ENCODE data around the gene HAUS5.
"Not testable (repeated sequence)": the region's sequence is repeated elsewhere in the genome, so short reads cannot be mapped to it uniquely, and the experiment has no call there.

The HAUS5 gene, protein sequence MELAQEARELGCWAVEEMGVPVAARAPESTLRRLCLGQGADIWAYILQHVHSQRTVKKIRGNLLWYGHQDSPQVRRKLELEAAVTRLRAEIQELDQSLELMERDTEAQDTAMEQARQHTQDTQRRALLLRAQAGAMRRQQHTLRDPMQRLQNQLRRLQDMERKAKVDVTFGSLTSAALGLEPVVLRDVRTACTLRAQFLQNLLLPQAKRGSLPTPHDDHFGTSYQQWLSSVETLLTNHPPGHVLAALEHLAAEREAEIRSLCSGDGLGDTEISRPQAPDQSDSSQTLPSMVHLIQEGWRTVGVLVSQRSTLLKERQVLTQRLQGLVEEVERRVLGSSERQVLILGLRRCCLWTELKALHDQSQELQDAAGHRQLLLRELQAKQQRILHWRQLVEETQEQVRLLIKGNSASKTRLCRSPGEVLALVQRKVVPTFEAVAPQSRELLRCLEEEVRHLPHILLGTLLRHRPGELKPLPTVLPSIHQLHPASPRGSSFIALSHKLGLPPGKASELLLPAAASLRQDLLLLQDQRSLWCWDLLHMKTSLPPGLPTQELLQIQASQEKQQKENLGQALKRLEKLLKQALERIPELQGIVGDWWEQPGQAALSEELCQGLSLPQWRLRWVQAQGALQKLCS

DNA sequence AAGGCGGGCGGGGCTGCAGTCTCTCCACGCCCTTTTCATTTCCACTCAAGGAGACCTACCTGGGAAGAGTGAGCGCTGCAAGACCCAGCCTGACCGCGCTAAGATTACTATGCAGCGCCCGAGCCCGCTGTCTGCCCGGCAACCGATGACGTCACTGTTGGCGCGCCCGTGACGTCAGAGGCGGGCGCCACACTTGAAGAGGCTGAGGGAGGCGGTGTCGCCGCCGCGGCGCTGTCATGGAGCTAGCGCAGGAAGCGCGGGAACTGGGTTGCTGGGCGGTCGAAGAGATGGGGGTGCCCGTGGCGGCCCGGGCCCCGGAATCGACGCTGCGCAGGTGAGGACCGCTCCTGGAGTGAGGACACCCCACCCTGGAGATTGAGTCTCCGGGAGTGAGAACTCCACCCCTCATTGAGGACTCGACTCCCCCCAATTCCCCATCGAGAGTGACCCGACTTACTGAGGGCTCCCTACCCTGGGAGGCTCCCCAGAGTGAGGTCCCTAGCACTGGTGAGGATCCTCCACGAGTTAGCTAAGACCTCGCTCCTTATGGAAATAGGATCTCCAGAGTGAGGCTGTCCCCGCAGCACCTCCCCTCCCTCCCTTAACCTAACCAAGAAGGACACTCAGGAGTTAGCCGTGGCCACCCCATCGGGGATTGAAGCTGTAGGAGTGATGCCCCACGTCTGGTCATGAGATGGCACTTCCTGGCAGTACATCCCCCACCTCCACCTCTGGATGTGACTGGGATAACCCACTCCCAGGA is at the start of gene HAUS5:
Gene HAUS5 (plus strand): TSS at position 177 of the 763 bp plus-strand sequence. CDS start 60 bp downstream, at position 237.
- DNase-seq (ENCODE audit: low read depth) = peak; percentile 60

DNA sequence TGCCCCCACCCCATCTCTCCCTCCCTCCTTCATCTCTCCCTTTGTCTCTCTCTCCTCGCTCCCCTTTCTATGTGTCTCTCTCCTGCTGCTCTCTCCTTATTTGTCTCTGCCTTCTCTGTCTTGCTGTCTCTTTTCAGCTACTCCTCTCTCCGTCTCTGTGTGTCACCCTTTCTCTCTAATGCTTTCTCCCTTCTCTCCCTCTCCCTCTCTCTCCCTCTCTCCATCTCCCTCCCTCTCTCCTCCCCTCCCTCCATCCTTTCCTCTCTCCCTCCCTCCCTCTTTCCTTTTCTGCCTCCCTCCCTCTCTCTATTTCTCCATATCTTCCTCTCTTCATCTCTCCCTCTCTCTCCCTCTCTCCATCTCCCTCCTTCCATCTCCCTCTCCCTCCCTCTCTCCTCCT is 49.8 kb upstream of the HAUS5 start:
- DNase-seq (ENCODE audit: low read depth) = no peak

DNA sequence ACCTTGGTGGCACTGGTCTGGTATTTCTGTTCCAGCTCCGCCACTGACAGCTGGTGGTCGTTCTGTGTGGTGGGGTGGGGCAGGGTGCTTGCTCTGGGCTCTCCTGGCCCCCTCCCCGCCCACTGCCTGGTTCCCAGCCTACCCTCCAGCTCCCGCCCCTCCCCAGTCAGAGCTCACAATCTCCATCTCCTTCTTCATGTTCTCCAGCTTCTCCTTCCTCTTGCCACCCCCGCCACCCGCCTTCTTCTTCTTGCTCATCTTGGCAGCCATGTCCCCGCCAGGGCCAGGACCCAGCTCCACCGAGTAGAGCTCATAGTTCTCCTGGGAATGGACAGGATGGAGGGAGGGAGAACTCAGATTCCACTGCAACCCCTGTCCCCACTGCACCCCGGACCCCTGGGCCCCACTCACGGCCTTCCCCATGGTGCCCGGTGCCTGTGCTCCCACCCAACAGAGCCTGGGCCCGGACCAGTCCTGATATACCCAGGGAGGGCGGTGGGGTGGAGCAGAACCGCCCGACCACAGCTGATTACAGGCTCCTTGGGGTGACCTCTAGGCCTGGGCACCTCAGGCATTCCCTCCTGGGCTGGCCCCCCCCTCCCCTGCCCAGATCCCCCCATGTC is 49.2 kb upstream of the HAUS5 start, which contains the start of gene ATP4A:
Gene ATP4A (minus strand): TSS at position 452 of the 623 bp plus-strand sequence. CDS start 29 bp downstream, at position 423.
- DNase-seq (ENCODE audit: low read depth) = no peak

DNA sequence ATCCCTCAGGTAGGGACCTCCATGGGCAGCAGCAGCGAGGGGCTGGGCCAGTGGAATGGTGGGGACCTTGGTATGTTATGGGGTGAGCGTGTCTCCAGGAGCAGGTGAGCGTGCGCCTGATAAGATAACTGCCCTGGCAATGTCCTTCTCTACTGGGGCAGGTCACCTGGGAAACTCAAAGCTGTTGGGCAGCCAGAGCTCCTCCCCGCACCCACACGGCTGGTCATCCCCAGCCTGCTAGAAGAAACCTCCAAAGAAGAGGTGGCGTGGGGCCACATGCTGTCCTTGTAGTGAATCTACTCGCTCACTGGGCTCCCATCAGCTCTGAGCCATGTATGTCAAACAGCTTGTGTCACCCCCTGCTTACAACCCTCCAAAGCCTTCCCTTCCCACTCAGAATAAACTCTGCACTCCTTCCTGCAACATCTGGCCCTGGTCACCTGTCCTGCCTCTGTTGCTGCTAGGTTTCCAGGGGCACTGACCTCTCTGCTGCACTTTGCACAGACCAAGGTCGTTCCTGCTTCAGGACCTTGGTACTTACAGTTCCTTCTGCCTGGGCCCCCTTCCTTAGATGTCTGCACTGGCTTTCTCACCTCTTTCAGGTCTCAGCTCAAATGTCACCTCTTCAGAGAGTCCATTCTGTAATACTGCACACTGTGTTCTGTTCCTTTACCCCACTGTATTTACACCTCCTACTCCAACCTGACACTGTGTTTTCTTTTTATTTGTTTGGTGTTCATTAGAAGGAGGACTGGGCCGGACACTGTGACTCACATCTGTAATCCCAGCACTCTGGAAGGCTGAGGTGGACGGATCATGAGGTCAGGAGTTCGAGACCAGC is 47.3 kb upstream of the HAUS5 start:
- no peak for DNase-seq (ENCODE audit: low read depth)

DNA sequence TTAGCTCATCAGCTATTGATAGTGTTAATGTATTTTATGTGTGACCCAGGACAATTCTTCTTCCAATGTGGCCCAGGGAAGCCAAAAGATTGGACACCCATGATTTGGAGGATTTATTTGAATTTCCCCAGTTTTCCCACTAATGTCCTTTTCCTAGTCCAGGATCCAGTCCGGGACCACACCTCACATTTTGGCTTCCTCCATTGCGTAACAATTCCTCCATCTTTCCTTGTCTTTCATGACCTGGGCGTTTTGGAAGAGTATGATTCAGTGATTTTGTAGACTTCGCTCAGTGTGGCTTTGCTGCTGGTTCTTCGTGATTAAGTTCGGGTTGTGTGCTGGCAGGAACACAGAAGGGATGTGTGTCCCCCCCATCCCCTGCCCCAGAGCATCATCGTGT is 45.8 kb upstream of the HAUS5 start:
- no peak for DNase-seq (ENCODE audit: low read depth)

DNA sequence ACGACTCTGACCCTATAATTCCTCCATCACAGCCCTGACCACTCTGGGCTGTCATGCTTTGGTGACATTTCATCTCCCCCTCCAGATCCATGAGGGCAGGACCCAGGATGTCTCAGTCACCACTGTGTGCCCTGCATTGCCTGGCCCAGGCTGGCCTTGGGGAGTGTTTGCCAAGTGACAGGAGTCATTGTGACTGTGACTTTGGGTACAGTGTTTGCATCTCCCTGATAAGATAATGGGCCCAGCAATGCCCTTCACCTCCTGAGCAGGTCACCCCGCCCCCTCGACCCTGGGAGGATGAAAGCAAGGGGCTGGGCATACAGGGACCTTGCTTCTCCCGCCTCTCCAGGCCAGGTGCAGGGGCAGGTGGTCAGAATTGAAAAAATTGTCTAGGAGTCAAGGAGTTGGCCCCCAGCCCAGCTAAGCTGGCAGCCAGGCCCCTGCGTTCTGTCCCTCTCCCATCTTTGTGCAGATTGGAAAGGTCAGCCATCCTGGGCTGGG is 43.2 kb upstream of the HAUS5 start:
- no peak for DNase-seq (ENCODE audit: low read depth)

DNA sequence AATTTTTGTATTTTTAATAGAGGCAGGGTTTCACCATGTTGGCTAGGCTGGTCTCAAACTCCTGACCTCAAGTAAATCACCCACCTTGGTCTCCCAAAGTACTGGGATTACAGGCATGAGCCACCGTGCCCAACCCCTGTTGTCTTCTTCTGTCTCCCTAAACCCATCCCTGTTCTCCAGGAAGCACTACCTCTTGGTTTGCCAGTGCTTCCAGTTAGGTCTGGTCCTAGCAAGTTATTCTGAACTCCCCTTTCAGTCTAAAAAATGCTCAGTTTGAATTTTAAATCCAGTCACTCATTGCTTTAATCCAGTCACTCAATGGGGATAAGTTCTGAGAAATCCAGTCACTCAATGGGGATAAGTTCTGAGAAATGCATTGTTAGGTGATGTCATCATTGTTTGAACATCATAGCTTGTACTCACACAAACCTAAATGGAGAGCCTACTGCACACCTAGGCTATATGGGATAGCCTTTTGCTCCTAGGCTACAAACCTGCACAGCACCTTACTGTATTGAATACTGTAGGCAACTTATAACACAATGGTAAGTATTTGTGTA is 41.0 kb upstream of the HAUS5 start:
- no peak for DNase-seq (ENCODE audit: low read depth)

DNA sequence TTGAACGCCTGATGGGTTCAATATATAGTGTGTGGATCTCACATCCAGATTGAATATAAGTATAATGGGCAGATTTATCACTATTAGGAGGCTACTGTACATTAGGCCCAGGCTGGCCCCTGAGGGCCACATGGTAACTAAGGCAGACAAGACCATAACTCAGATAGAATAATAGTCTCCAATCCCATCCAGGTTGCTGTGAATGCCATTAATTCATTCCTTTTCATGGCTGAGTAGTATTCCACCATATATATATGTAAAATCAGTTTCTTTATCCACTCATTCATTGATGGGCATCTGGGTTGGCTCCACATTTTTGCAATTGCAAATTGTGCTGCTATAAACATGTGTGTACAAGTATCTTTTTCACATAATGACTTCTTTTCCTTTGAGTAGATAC is 34.6 kb upstream of the HAUS5 start:
- DNase-seq (ENCODE audit: low read depth) = no peak

DNA sequence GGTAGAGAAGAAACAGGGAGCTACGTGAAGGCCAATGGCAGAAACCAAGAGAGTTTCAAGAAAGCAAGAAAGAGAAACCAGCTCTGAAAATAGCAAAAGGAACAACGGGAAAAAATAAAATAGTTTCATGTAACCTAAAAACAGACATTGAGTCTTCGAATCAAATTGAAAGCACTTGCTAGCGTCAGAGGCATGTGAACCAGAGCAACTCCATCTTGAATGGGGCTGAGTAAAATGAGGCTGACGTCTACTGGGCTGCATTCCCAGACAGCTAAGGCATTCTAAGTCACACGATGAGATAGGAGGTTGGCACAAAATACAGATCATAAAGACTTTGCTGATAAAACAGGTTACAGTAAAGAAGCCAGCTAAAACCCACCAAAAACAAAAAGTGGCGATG is 33.8 kb upstream of the HAUS5 start:
- no peak for DNase-seq (ENCODE audit: low read depth)

DNA sequence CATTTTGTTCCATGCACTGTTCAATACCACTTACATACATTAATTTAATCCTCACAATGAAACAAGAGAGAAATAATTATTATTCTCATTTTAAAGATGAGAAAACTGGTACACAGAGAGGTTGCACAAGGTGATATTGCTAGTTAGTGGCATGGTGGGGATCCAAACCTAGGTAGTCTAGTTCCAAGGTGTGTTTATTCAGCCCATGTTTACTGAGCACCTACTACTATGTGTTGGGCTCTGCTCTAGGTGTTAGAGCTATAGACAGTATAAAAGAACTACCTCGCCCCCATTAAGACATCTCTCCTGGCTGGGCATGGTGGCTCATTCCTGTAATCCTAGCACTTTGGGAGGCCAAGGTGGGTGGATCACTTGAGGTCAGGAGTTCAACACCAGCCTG is 29.8 kb upstream of the HAUS5 start:
- no peak for DNase-seq (ENCODE audit: low read depth)

DNA sequence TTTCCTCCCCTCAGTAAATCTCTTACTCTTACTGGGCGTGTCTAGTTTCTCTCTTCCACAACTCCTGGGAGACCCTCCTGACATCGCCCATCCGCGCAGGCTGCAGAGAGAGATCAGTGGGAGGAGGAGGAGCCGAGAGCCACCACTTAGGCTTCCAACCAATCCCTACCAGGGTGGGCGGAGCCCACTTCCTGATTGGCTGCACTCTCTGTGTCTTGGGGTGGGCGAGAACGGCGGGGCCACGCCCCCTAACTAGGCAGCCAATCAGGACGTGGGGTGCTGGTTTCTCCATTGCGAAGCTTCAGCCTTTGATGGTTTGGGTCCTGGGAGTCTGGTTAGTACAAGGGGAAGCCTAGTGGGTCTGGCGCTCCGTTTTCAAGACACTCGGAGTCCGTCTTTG is 26.7 kb upstream of the HAUS5 start, which contains the start of gene PMIS2:
Gene PMIS2 (plus strand): TSS at position 326 of the 400 bp plus-strand sequence. CDS start 87 bp downstream, outside the sequence.
- DNase-seq (ENCODE audit: low read depth) = no peak

DNA sequence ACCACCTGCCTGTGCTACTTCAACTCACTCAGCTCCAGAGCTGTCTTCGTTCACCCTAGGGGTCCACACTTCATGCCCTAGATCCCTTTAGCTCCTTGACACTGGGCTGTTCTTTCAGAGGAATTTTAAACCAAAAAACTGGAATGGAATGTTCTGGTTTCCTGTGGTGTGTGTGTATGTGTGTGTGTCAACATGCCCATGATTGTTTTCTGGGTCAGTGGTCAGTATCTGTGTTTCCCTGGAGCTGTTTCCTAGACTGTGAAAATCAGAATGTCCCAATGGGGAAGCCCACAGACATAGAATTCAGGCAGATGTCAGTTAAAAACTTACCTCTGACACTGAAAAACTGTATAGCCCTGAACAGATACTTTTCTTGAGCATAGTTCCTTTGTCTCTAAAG is 25.2 kb upstream of the HAUS5 start:
- DNase-seq (ENCODE audit: low read depth) = no peak

DNA sequence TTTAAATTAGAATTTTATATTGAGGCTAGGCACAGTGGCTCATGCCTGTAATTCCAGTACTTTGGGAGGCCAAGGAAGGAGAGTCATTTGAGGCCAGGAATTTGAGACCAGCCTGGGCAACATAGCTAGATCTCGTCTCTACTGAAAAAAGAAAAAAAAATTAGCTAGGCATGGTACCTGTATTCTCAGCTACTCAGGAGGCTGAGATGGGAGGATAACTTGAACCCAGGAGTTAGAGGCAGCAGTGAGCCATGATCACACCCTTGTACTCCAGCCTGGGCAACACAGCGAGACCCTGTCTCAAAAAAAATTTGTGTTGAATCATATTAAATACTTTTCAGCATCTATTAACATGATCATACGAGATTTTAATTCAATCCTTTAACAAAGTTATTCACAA is 21.7 kb upstream of the HAUS5 start:
- no peak for DNase-seq (ENCODE audit: low read depth)

DNA sequence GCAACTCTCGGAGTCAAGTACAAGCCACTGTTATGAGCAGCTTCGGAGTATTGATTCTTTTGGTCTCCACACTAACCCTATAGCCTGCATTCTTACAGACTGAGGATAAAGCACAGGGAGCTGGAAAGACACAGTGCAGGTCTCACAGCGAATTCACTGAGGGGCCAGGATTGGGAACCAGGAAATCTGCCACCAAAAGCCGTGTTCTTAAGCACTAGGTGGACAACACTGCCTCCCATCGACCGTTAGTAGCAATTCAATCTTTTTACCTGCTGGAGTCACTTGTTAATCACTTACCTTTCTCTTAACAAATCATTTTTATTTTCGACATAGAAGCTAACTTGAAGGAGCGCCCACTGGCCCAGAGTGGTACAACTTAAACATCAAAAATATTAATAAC is 20.3 kb upstream of the HAUS5 start:
- no peak for DNase-seq (ENCODE audit: low read depth)

DNA sequence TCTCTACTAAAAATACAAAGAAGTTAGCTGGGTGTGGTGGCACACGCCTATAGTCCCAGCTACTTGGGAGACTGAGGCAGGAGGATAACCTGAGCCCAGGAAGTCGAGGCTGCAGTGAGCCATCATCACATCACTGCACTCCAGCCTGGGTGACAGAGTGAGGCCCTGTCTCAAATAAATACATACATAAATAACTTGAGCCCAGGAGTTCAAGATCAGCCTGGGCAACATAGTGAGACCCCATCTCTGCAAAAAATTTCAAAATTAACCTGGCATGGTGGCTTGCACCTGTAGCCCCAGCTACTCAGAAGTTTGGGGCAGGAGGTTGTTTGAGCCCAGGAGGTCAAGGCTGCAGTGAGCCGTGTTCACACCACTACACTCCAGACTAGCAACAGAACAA is 17.5 kb upstream of the HAUS5 start:
- not testable (repeated sequence) for DNase-seq (ENCODE audit: low read depth)

DNA sequence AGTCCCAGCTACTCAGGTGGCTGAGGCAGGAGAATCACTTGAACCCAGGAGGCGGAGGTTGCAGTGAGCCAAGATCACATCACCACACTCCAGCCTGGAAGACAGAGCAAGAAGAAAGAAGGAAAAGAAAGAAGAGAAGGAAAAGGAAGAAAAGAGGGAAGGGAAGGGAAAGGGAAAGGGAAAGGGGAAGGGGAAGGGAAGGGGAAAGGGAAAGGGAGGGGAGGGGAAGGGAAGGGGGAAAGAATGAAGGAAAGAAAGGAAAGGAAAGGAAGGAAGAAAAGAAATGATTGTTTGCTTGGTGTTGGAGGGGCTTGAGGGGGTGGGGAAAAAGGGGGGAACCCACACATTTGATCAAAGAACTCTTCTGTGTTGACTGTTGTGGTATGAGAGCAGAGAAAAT is 16.6 kb upstream of the HAUS5 start:
- no peak for DNase-seq (ENCODE audit: low read depth)

DNA sequence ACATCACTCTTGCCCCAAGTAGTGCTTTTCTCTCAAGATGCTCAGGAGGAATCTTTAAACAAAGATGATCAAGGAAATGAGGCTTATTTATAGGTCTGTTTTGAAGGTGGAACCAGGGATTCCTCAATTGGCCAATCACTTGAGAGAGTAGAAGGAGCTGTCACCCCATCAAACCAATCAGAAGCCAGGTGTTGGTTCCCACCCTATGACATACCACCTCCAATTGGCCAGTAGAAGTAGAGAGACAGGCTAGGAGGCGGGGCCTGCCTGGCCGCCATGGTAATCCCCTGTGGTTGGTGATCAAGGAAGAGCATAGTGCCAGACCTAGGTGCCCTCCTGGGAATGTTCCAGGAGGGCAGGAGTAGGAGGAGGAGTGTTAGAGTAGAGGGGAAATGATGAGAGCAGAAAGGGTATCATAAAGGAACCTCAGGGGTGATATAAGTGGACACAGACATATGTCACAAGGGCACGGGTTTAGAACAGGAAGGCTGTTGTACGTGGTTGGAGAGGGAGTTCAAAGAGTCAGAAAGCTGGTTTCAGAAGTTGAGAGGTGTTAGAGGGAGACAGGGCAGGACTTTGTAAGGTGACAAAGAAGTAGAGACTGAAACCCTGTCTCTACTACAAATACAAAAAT is 16.1 kb upstream of the HAUS5 start:
- no peak for DNase-seq (ENCODE audit: low read depth)

DNA sequence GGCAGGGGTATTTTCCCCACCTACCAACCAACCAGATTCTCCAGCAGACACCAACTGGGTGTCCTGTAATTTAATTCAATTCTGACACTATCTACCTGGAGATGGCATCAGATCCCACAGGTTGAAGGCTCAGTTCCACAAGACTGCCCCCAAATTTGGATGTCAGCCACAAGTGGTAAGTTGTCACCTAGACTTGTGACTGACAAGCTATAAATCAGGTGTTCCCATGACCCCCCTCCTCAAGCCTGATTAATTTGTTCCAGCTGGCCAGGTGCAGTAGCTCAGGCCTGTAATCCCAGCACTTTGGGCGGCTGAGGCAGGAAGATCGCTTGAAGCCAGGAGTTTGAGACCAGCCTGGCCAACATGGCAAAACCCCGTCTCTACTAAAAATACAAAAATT is 10.6 kb upstream of the HAUS5 start:
- no peak for DNase-seq (ENCODE audit: low read depth)

DNA sequence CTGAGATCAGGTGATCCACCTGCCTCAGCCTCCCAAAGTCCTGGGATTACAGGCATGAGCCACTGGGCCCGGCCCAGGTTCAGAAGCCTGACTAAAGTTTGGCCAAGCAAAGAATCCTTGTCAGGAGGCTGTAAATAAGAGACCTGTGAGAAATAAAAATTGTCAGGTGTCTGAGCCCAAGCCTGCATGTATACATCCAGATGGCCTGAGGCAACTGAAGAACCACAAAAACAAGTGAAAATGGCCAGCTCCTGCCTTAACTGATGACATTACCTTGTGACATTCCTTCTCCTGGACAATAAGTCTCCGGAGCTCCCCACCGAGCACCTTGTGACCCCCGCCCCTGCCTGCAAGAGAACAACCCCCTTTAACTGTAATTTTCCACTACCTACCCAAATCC is 8.1 kb upstream of the HAUS5 start:
- DNase-seq (ENCODE audit: low read depth) = not testable (repeated sequence)

DNA sequence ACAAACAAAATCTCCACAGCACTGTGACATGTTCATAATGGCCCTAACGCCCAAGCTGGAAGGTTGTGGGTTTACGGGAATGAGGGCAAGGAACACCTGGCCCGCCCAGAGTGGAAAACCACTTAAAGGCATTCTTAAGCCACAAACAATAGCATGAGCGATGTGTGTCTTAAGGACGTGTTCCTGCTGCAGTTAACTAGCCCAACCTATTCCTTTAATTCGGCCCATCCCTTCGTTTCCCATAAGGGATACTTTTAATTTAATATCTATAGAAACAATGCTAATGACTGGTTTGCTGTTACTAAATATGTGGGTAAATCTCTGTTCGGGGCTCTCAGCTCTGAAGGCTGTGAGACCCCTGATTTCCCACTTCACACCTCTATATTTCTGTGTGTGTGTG is 5.4 kb upstream of the HAUS5 start:
- DNase-seq (ENCODE audit: low read depth) = not testable (repeated sequence)
